ENCODE measurements around the gene C1orf50.
"Not testable (repeated sequence)": the region's sequence is repeated elsewhere in the genome, so short reads cannot be mapped to it uniquely, and the experiment has no call there.

GRCh38 chr1:42814815-42815214, 47.8 kb downstream of the C1orf50 start:
- not testable (repeated sequence) for TF ChIP-seq POLR2A (IDR thresholded peaks at IDR 0.05)
- TF ChIP-seq, protein P1, sequence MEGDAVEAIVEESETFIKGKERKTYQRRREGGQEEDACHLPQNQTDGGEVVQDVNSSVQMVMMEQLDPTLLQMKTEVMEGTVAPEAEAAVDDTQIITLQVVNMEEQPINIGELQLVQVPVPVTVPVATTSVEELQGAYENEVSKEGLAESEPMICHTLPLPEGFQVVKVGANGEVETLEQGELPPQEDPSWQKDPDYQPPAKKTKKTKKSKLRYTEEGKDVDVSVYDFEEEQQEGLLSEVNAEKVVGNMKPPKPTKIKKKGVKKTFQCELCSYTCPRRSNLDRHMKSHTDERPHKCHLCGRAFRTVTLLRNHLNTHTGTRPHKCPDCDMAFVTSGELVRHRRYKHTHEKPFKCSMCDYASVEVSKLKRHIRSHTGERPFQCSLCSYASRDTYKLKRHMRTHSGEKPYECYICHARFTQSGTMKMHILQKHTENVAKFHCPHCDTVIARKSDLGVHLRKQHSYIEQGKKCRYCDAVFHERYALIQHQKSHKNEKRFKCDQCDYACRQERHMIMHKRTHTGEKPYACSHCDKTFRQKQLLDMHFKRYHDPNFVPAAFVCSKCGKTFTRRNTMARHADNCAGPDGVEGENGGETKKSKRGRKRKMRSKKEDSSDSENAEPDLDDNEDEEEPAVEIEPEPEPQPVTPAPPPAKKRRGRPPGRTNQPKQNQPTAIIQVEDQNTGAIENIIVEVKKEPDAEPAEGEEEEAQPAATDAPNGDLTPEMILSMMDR (IDR thresholded peaks at IDR 0.05): not testable (repeated sequence)

Data from body of pancreas (tissue), 4 donors.